Nephron (organoid): ENCODE measurements around the gene AGBL2.
"Not testable (repeated sequence)": the region's sequence is repeated elsewhere in the genome, so short reads cannot be mapped to it uniquely, and the experiment has no call there.

Experiments
- H3K27ac Mint-ChIP-seq, 3 experiments: 2 replicates each; pipeline ENCODE4 v1.8.0; 2020; ENCODE audit warnings: mixed read lengths in 3 of 3, mild to moderate bottlenecking in 2 of 3, moderate library complexity in 1 of 3
- H3K27me3 Mint-ChIP-seq: 2 replicates; pipeline ENCODE4 v1.8.0; 2021; ENCODE audit warnings: low read depth, mild to moderate bottlenecking, moderate library complexity, mixed read lengths
- H3K36me3 Mint-ChIP-seq: 2 replicates; pipeline ENCODE4 v1.8.0; 2020; ENCODE audit warnings: low read depth, mixed read lengths
- H3K4me1 Mint-ChIP-seq: 2 replicates; pipeline ENCODE4 v1.8.0; 2020; ENCODE audit warnings: mixed read lengths
- H3K4me3 Mint-ChIP-seq, 3 experiments: 2 replicates each; pipeline ENCODE4 v1.8.0; 2020; ENCODE audit warnings: mild to moderate bottlenecking in 3 of 3, mixed read lengths in 3 of 3, moderate library complexity in 2 of 3
- H3K9me3 Mint-ChIP-seq: 2 replicates; pipeline ENCODE4 v1.8.0; 2020; ENCODE audit warnings: mixed read lengths
- CTCF ChIP-seq, 3 experiments: fragments of 200-600 bp; sonication (generic); IDR thresholded peaks; one replicate each; pipeline ENCODE4 v1.5.0; 2021; ENCODE audit warnings: antibody characterized with exemption in 3 of 3; ENCODE audit not compliant: unreplicated experiment in 3 of 3

Gene AGBL2

DNA sequence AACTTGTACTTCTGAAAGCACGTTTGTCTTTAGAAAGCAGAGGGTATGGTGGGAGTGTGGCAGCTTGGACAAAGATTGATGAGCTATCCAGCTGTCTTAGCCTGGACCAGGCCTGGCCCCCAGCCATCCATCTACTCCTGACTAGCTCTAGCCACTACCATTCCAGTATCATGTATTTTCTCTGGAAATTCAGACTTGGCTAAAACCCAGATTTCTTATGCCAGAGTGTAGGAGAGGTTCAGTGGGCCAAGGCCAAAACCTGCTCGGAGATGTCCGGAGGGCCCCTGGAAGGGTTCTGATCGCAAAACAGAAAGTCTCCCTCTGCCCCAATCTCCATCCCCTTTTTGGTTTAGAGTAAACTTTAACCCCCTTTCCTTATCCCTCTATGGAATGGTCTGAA is 48.0 kb downstream of the AGBL2 start:
- H3K4me3 Mint-ChIP-seq = no peak overlapping the region
- peaks cover 13% of the 10 kb centered on the region for H3K4me1 Mint-ChIP-seq
- H3K9me3 Mint-ChIP-seq = no peaks in the 10 kb centered on the region

DNA sequence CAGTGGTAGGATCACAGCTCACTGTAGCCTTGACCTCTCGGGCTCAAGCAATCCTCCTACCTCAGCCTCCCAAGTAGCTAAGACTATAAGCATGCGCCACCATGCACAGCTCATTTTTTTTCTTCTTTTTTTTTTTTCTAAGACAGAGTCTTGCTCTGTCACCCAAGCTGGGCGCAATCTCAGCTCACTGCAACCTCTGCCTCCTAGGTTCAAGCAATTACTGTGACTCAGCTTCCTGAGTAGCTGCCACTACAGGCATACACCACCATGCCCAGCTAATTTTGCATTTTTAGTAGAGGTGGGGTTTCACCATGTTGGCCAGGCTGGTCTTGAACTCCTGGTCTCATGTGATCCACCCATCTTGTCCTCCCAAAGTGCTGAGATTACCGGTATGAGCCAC is 50.2 kb downstream of the AGBL2 start:
- H3K4me1 Mint-ChIP-seq = peaks cover 13% of the 10 kb centered on the region
- H3K36me3 Mint-ChIP-seq, H3K9me3 Mint-ChIP-seq, H3K27me3 Mint-ChIP-seq, H3K4me3 Mint-ChIP-seq, H3K27ac Mint-ChIP-seq: not testable (repeated sequence)

More for the DNA sequence above, 48.0 kb downstream of the AGBL2 start:
- Mint-ChIP-seq H3K36me3 (no peaks in the 10 kb centered on the region), H3K27me3 (no peaks in the 10 kb centered on the region), H3K27ac (peak overlapping the region; percentile 81 to 87 (median 83))
- no peak for TF ChIP-seq CTCF (IDR thresholded peaks at IDR 0.05; ENCODE audit: unreplicated experiment in 3 of 3)

DNA sequence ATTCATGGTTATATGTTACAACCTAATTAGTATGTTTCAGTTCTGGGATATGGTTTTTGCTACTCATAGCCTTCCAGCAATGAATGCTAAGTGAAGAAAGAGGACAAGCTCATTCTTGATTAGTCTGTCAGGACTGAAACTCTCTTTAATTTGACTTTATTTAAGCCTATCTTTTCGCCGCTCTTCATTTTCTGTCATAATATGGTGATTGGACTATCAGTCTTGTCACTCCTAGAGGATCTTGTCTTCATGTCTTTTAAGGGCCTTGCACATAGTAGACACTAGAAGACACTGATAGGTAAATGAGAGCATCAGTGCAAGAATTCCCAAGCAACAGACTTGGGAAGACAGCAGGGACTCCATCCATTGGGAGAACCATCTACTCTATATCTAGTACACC is 53.9 kb downstream of the AGBL2 start:
- Mint-ChIP-seq H3K9me3 (no peaks in the 10 kb centered on the region), H3K4me1 (peaks cover 5% of the 10 kb centered on the region), H3K4me3 (no peak overlapping the region), H3K36me3 (no peaks in the 10 kb centered on the region), H3K27ac (no peak overlapping the region), H3K27me3 (no peaks in the 10 kb centered on the region)
- TF ChIP-seq CTCF (IDR thresholded peaks at IDR 0.05; ENCODE audit: unreplicated experiment in 3 of 3) = no peak

DNA sequence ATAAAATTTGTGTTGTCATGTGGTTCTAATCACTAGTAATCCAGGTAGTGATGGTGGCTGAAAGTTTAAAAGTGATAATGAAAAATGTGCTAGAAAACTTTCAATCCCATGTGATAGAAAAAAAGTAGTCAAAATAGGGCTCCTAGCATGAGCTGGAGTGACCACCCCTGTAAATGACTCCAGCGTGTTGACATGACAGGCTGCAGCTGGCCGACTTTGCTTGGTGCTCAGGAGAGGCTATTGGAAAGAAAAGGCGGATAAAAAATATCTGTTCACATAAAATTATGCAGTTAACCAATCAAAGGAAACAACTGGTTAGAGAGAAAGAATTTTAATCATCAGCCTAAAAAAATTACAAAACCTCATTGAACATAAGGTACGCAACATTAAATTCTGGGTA is 55.9 kb downstream of the AGBL2 start:
- H3K27me3 Mint-ChIP-seq = no peaks in the 10 kb centered on the region
- H3K36me3 Mint-ChIP-seq = no peaks in the 10 kb centered on the region
- no peak for TF ChIP-seq CTCF (IDR thresholded peaks at IDR 0.05; ENCODE audit: unreplicated experiment in 3 of 3)
- H3K4me3 Mint-ChIP-seq = no peak overlapping the region
- H3K27ac Mint-ChIP-seq = peak overlapping the region in 2 of 3 experiments; percentile 76 to 78
- H3K9me3 Mint-ChIP-seq = no peaks in the 10 kb centered on the region
- peaks cover 5% of the 10 kb centered on the region for H3K4me1 Mint-ChIP-seq

GRCh38 chr11:47656260-47656885 is 58.8 kb downstream of the AGBL2 start:
- Mint-ChIP-seq H3K9me3 (peaks cover 9% of the 10 kb centered on the region), H3K4me3 (no peak overlapping the region), H3K27ac (no peak overlapping the region), H3K36me3 (no peaks in the 10 kb centered on the region), H3K4me1 (peaks cover 10% of the 10 kb centered on the region), H3K27me3 (no peaks in the 10 kb centered on the region)
- no peak for TF ChIP-seq CTCF (IDR thresholded peaks at IDR 0.05; ENCODE audit: unreplicated experiment in 3 of 3)

DNA sequence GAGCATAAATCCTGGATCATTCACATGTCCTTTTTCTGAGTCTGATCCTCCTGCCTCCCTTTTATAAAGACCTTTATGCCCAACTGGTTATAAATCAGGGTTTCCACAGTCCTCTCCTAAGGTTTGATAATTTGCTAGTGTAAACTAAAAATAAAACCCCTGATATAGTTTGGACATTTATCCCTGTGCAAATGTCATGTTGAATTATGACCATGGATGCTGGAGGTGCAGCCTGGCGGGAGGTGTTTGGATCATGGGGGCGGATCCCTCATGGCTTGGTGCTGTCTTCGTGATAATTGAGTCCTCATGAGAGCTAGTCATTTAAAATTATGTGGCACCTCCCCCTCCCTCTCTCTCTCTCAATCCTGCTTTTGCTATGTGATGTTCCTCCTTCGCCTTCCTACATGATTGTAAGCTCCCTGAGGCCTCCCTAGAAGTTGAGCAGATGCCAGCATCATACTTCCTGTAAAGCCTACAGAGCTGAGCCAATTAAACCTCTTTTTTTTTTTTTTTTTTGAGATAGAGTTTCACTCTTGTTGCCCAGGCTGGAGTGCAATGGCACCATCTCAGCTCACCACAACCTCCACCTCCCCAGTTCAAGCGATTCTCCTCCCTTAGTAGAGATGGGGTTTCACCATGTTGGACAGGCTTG is 63.2 kb downstream of the AGBL2 start:
- Mint-ChIP-seq H3K27ac (peak overlapping the region; percentile 5 to 64 (median 16)), H3K27me3 (peaks cover 4% of the 10 kb centered on the region), H3K36me3 (no peaks in the 10 kb centered on the region), H3K9me3 (peaks cover 9% of the 10 kb centered on the region), H3K4me3 (no peak overlapping the region), H3K4me1 (peaks cover 7% of the 10 kb centered on the region)
- TF ChIP-seq CTCF (IDR thresholded peaks at IDR 0.05; ENCODE audit: unreplicated experiment in 3 of 3) = no peak
